GM21367 (cell line): ENCODE results near the gene UBE2M.
"Not testable (repeated sequence)": the region's sequence is repeated elsewhere in the genome, so short reads cannot be mapped to it uniquely, and the experiment has no call there.

ENCODE experiments used
- ATAC-seq: cut with Tn5 transposase; IDR thresholded peaks from one replicate; pipeline ENCODE4 v1.9.1; 2021; ENCODE audit not compliant: unreplicated experiment

Gene UBE2M

GRCh38 chr19:58558066-58558622, at the start of gene UBE2M:
Gene UBE2M (minus strand): TSS chr19:58558611. CDS start chr19:58558381, 230 bp downstream.
- no peak for ATAC-seq

GRCh38 chr19:58607213-58607612, 48.8 kb upstream of the UBE2M start:
- ATAC-seq: not testable (repeated sequence)

- not testable (repeated sequence) for ATAC-seq
These were observed 48.0 kb upstream of the UBE2M start for GRCh38 chr19:58606251-58606896.

- no peak for ATAC-seq
These were observed 27.8 kb upstream of the UBE2M start for GRCh38 chr19:58586133-58586765.

- no peak for ATAC-seq
These were observed 27.2 kb upstream of the UBE2M start for GRCh38 chr19:58585442-58586132.

GRCh38 chr19:58584498-58585441, 26.4 kb upstream of the UBE2M start:
- no peak for ATAC-seq

GRCh38 chr19:58582985-58583384, 24.6 kb upstream of the UBE2M start:
- ATAC-seq: no peak

- ATAC-seq: peak; percentile 57
These were observed 23.1 kb upstream of the UBE2M start for GRCh38 chr19:58581227-58582141.

- ATAC-seq: no peak
These were observed 21.2 kb upstream of the UBE2M start for GRCh38 chr19:58579473-58580142.

GRCh38 chr19:58578012-58578925, 19.9 kb upstream of the UBE2M start:
- no peak for ATAC-seq

GRCh38 chr19:58577581-58577980, 19.2 kb upstream of the UBE2M start:
- not testable (repeated sequence) for ATAC-seq

GRCh38 chr19:58575183-58576041, 17.0 kb upstream of the UBE2M start:
- peak; percentile 36 for ATAC-seq

- no peak for ATAC-seq
These were observed 15.3 kb upstream of the UBE2M start for GRCh38 chr19:58573658-58574164.

GRCh38 chr19:58572818-58573657, 14.6 kb upstream of the UBE2M start, which contains the start of gene MZF1:
Gene MZF1 (minus strand): TSS chr19:58573335. CDS start chr19:58571389, 1,946 bp downstream.
- ATAC-seq: peak; percentile 37

- no peak for ATAC-seq
These were observed 13.8 kb upstream of the UBE2M start for GRCh38 chr19:58572026-58572817.
